ENCODE measurements around the gene CAPNS2. TPM values are rescaled to one million over a fixed set of nuclear protein-coding genes. Genes with fewer than 3 reads are reported as not detected.

Gene CAPNS2
- total RNA-seq, 1 donor from 2014 or later: not detected

Other genes with a start within 250 kb of the CAPNS2 start
- not detected for gene IRX6, start 242.5 kb upstream of the CAPNS2 start, total RNA-seq
- 5.4 TPM for gene MMP2, start 87.5 kb upstream of the CAPNS2 start, total RNA-seq
- gene LPCAT2, start 57.6 kb upstream of the CAPNS2 start, total RNA-seq: 1.6 TPM
- gene SLC6A2, start 89.3 kb downstream of the CAPNS2 start, total RNA-seq: not detected

Measured in left lobe of liver (tissue), 1 donor.